DOHH2 (cell line): ENCODE data around the gene PSAP.
"Not testable (repeated sequence)": the region's sequence is repeated elsewhere in the genome, so short reads cannot be mapped to it uniquely, and the experiment has no call there.

Experiments
- EZH2phosphoT487 ChIP-seq: fragments of 200-600 bp; sonication (generic); IDR thresholded peaks from 2 replicates; pipeline ENCODE4 v1.6.1; 2017; ENCODE audit warnings: borderline replicate concordance, mild to moderate bottlenecking, antibody characterized with exemption, low read length, moderate library complexity, mixed read lengths
- TF ChIP-seq, protein P1 (sequence below): fragments of 200-600 bp; sonication (generic); IDR thresholded peaks from one replicate; pipeline ENCODE4 v1.5.1; 2014; ENCODE audit warnings: antibody characterized with exemption, mild to moderate bottlenecking, low read depth, low read length; ENCODE audit not compliant: poor library complexity, severe bottlenecking

DNA sequence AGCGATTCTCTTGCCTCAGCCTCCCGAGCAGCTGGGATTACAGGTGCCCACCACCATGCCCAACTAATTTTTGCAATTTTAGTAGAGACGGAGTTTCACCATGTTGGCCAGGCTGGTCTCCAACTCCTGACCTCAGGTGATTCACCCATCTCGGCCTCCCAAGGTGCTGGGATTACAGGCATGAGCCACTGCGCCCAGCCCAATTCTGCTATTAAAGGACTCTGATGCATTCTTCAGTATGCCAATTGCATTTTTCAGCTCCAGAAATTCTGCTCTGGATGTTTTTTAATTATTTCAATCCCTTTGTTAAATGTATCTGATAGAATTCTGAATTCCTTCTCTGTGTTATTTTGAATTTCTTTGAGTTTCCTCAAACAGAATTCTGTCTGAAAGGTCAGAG, 47.3 kb upstream of the PSAP start:
- TF ChIP-seq, protein P1, sequence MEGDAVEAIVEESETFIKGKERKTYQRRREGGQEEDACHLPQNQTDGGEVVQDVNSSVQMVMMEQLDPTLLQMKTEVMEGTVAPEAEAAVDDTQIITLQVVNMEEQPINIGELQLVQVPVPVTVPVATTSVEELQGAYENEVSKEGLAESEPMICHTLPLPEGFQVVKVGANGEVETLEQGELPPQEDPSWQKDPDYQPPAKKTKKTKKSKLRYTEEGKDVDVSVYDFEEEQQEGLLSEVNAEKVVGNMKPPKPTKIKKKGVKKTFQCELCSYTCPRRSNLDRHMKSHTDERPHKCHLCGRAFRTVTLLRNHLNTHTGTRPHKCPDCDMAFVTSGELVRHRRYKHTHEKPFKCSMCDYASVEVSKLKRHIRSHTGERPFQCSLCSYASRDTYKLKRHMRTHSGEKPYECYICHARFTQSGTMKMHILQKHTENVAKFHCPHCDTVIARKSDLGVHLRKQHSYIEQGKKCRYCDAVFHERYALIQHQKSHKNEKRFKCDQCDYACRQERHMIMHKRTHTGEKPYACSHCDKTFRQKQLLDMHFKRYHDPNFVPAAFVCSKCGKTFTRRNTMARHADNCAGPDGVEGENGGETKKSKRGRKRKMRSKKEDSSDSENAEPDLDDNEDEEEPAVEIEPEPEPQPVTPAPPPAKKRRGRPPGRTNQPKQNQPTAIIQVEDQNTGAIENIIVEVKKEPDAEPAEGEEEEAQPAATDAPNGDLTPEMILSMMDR = not testable (repeated sequence)
- TF ChIP-seq EZH2phosphoT487 = not testable (repeated sequence)
